Uterus (tissue), 2 donors: ENCODE results near the gene OPTC.

ENCODE experiments used
- POLR2A ChIP-seq, 2 donors: fragments of 450-650 bp; IDR thresholded peaks; one replicate each; pipeline ENCODE4 v1.6.1; 2016; ENCODE audit warnings: antibody characterized with exemption in 2 of 2, mild to moderate bottlenecking in 1 of 2, moderate library complexity in 1 of 2
- TF ChIP-seq, protein P1 (sequence below), 4 experiments: fragments of 200-600 bp in 2 of 4; fragments of 450-650 bp in 2 of 4; sonication (generic) in 2 of 4; IDR thresholded peaks; one replicate each; pipeline ENCODE4 v1.5.1; 2016 to 2019; ENCODE audit warnings: antibody characterized with exemption in 4 of 4, mild to moderate bottlenecking in 2 of 4, moderate library complexity in 1 of 4

DNA sequence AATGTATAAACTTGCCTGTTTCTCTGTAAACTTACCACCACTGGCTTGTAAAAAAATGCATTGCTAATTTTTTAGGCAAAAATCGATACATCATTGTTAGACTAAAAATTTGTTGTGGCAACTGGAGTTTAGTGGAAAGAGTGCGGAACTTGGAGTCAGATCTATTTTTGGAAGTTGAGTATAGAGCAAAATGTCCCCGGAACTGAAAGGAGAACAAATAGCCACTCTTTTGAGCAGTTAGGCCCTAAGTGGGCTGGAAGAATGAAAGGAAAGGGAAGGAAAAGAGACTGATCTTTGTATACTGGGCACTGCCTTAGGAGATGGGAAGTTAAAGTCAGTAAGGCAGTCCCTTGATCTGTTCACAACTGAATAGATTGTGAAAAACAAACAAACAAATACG is 30.2 kb downstream of the OPTC start:
- TF ChIP-seq, protein P1, sequence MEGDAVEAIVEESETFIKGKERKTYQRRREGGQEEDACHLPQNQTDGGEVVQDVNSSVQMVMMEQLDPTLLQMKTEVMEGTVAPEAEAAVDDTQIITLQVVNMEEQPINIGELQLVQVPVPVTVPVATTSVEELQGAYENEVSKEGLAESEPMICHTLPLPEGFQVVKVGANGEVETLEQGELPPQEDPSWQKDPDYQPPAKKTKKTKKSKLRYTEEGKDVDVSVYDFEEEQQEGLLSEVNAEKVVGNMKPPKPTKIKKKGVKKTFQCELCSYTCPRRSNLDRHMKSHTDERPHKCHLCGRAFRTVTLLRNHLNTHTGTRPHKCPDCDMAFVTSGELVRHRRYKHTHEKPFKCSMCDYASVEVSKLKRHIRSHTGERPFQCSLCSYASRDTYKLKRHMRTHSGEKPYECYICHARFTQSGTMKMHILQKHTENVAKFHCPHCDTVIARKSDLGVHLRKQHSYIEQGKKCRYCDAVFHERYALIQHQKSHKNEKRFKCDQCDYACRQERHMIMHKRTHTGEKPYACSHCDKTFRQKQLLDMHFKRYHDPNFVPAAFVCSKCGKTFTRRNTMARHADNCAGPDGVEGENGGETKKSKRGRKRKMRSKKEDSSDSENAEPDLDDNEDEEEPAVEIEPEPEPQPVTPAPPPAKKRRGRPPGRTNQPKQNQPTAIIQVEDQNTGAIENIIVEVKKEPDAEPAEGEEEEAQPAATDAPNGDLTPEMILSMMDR (IDR thresholded peaks at IDR 0.05): no peak
- TF ChIP-seq POLR2A (IDR thresholded peaks at IDR 0.05): no peak
